ENCODE measurements around the gene ADIPOR2.
A peak's percentile ranks its signal among the peaks of the same experiment; 100 is the strongest.

The ADIPOR2 gene

DNA sequence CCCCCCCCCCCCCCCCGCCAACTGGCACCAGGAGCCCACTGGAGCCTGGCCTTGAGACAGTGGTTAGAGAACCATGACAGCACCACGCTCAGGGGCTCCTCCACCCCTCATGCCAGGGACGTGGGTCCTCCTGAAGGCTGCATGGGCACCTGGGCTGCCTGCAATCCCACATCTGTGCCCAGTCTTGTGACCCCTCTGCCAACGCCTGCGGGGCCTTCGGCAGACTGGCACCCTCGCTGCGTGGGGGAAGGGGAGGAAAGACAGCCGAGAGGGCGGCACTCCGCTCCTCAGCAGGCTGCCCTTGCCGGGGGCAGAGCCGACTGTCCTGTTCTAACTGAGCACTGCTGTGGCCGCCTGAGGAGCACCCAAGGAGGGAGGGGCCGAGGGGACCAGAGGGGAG, 135.5 kb downstream of the ADIPOR2 start:
- no peak for FAIRE-seq

DNA sequence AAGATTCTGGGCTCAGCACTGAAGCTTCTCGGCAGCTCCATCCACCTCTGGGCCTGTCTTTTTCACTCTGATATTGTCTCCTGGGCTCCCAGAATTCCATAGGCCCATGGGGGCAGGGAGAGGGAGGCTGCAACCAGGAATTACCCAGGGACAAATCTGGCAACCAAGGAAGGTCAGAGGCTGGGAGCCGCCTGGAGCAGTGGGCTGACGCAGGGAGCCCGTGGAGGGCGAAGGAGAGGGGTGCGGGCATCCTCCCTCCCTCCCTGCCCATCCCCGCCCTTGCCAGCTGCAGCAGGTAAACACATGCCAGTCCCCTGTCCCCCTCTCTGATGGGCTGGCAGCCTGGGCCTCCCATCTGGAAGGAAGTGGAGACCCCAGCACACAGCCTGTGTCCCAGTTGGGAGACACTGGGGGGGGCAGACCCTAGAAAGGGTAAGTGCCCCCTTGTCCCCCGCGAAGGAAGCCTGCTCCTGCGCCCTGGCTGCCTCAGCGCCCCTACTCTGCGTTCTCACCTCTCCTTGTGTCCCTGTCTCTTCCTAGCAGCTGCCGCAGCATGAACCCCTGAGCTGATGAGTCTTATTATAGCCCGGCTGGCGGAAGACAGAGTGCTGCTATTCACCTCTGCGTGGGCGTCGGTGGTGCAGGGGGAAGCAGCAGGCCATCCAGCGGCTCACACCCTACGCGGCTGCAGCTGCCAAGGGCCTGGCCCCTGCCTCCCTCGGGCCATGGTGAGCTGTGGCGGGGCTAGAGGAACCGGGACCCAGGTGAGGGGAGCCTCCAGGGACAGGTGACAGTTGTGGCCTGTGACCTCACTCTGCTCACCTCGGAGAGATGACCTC, 136.2 kb downstream of the ADIPOR2 start:
- DNase-seq (ENCODE audit: insufficient read length, low spot score) (no peak), FAIRE-seq (no peak)

More for the DNA sequence above, 135.5 kb downstream of the ADIPOR2 start:
- DNase-seq (ENCODE audit: insufficient read length, low spot score), result no peak

DNA sequence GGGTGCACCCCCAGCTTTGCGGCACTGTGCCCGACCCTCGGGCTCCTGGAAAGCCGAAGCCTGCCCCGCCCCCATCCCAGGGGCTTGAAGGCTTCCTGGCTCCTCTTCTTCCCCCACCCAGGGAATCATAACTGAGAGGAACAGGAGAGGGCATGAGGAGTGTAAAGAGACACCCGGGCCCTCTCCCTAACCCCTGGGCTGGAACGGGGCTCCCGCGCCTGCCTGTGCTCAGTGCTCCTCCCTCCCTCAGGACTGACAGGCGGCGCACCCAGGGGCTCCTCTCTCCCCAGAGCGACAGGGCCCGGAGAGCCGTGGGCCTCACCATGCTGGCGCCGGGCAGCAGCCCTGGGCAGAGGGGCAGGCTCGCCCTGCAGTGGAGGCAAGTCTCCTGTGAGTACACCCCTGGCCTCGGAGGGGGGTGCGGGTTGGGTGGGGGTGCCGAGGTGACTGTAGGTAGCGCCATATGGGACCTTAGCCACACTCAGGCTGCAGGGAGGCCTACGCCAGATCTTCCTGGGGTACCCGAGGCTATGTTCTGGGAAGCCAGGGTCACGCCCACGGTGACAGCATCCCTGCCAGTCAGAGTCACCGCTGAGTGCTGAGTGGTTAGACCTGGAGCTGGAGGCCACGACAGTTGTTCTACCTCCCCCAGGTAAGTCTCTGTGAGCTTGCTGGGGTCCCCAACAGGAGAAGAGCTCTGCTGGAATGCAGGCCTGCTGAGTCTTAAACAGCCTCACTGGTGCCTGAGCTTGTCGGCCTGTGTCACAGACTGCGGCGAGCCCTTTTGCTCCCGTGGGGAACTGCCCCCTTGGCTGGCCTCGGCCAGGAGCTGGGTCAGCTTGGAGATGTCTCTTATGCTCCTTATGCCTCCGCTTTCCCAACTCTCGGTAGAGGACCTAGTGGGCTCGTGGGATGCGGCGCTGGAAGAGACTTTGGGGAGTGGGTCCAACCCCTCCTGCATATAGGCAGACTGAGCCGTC, 137.2 kb downstream of the ADIPOR2 start:
- FAIRE-seq (no peak), DNase-seq (ENCODE audit: insufficient read length, low spot score) (no peak)

DNA sequence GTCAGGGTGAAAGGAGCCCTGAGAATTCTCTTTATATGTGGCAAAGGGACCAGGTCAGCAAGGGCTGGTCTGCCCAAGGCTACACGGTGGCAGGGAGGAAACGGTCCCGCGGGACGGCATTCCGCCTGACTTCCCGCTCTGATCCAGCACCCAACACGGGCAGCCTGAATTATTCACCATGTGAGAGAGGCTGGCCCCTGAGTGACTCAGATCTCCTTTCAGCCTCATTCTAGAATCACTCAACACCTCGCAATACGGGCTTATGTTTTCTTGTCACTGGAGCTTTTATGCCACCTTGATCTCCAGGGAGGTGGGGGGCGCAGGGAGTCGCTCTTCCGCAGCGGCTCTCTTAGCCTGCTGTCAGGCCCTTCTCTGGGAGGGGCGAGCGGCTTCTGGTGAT, 138.0 kb downstream of the ADIPOR2 start:
- DNase-seq (ENCODE audit: insufficient read length, low spot score) (no peak), FAIRE-seq (no peak)

DNA sequence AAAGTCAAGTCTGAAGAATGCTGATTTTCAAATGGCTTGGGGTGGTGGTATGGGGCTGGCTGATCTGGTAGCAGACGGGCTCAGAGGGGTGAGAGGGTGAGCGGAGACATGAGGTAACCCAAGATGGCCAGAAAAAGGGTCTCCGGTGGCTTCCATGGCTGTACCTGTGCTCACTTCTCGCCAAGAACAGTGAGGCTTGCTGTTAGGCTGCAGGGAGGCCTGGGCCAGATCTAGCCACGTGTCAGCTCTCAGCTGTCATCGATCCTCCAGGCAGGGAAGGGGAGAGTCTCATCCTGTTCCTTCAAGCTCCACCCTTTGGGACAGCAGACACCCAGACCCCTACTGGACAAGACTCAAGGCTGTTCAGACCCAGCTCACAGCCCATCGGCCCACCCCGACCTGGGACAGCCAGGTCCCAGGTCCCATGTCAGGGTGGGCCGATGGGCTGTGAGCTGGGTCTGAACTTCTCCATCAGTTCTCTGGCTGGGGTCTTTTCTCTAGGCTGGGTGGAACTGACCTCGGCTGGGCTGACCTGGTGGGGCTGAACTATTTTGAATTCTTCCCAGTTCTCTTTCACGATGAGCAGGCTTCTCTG, 138.5 kb downstream of the ADIPOR2 start:
- FAIRE-seq (no peak), DNase-seq (ENCODE audit: insufficient read length, low spot score) (no peak)

DNA sequence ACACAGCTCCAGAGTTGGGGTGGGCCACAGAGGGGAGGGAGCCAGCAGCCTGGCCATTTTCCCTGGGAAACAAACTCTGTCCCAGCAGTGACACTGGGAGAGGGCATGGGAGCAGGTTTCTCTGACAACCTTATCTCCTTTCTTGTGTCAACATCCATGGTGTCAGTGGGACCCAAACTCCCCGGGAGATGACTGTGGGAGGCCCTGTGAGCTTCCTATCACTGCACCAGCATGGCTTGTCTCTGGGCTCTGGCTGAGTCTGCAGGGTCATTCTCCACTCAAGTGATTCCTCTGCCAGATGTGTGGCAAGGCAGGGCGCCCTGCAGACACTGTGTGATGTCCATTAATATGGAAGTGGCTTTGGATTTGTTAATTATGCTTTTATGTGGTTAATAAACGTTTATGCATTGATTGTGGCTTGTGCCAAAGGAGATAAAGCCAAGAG, 139.6 kb downstream of the ADIPOR2 start:
- no peak for DNase-seq (ENCODE audit: insufficient read length, low spot score)
- no peak for FAIRE-seq

DNA sequence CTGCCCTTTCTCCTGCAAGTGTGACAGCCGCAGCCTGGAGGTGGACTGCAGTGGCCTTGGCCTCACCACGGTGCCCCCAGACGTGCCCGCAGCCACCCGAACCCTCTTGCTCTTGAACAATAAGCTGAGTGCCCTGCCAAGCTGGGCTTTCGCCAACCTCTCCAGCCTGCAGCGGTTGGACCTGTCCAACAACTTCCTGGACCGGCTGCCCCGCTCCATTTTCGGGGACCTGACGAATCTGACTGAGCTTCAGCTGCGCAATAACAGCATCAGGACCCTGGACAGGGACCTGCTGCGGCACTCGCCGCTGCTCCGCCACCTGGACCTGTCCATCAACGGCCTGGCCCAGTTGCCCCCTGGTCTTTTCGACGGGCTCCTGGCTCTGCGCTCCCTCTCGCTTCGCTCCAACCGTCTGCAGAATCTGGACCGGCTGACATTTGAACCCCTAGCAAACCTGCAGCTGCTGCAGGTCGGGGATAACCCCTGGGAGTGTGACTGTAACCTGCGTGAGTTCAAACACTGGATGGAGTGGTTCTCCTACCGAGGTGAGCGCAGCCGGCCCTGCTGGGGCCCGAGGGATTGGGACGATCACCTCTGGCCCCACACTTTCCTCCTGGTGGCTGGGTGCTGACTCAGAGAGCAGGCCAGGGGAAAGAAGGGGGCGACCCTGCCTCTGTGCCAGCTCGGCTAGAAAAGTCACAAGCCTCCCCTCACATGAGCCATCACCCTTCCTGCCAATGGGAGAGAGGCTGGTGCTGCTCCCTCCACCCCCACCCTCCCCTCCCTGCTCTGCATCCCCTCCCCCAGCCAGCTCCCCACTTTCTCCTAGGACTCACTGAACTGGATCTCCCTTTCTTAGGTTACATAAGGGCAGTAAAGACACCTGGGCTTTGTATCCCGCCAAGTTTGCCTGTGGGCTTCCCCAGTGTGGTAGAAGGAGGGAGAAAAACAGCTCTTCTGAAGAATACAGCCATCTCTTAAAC, 140.4 kb downstream of the ADIPOR2 start:
- FAIRE-seq, result no peak
- peak; percentile 38 for DNase-seq (ENCODE audit: insufficient read length, low spot score)

DNA sequence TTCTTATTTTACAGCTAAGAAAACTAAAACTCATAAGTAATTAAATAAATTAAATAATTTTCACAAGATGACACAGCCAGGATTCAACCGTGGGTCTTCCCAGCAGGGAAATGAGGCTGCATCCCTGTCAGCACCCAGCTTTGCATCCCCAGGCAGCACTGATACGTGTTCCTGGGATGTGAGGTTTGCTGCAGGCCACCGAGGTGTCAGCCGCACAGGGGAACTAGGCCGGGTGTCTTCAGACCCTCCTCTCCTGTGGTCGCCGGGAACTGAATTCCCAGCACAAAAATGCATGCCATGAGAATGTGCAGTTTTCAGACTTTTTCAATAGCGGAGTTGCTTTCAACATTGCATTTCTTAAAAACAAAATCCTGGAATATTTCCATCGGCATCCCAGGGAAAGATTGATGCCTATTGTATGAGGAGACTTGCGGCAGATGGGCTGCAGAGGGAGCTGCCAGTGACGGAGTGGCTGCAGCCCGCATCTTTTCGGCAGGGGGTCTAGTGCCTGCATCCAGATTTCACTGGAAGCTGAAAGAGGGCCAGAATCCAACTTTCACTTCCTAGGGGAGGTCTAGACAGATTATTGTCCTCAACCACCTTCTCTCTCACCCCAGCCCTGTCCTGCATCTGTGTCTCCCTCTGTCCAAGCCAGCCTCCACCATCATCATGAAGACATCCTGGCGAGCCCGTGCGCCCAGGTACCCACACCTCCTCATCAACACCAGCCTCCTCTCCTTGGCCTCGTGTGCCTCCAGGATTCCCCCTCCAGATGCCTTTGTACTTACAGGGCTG, 142.1 kb downstream of the ADIPOR2 start:
- DNase-seq (ENCODE audit: insufficient read length, low spot score) (no peak), FAIRE-seq (no peak)

DNA sequence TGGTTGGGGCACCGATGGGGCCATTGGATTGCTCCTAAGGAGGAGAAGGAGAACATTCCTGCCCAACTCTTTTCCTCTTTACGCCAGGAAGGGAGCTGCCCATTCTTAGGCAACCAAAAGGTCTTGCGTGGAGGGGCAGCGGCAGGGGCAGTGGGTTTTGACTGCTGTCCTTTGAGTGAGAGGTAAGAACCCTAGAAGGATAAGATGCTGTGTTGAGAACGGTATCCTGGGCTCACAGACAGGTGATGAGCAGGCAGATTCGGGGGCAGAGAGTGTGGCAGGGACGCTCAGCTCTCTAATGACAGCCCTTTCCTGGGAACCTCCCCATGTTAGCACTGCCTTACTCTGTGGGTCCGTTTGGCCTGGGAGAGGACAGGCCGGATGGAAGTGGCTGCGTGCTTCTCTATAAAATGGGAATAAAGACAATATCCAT, 142.7 kb downstream of the ADIPOR2 start:
- no peak for DNase-seq (ENCODE audit: insufficient read length, low spot score)
- FAIRE-seq, result no peak

DNA sequence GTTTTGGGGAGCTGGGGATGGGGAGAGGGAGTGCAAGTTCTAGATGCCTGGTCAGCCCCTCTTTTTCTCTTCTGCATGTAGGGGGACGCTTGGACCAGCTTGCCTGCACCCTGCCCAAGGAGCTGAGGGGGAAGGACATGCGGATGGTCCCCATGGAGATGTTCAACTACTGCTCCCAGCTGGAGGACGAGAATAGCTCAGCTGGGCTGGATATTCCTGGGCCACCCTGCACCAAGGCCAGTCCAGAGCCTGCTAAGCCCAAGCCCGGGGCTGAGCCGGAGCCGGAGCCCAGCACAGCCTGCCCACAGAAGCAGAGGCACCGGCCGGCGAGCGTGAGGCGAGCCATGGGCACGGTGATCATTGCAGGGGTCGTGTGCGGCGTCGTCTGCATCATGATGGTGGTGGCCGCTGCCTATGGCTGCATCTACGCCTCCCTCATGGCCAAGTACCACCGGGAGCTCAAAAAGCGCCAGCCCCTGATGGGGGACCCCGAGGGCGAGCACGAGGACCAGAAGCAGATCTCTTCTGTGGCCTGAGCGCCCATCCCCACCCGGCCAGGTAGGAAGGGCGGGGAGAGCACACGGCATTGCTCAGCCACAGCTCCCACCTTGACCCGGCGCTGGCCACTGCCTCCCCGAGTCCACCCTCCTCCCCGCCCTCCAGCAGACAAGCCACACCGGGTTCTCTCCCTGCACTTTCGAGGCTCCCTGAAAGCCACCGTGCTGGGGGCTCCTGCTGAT, 143.5 kb downstream of the ADIPOR2 start:
- FAIRE-seq, result no peak
- DNase-seq (ENCODE audit: insufficient read length, low spot score), result no peak

DNA sequence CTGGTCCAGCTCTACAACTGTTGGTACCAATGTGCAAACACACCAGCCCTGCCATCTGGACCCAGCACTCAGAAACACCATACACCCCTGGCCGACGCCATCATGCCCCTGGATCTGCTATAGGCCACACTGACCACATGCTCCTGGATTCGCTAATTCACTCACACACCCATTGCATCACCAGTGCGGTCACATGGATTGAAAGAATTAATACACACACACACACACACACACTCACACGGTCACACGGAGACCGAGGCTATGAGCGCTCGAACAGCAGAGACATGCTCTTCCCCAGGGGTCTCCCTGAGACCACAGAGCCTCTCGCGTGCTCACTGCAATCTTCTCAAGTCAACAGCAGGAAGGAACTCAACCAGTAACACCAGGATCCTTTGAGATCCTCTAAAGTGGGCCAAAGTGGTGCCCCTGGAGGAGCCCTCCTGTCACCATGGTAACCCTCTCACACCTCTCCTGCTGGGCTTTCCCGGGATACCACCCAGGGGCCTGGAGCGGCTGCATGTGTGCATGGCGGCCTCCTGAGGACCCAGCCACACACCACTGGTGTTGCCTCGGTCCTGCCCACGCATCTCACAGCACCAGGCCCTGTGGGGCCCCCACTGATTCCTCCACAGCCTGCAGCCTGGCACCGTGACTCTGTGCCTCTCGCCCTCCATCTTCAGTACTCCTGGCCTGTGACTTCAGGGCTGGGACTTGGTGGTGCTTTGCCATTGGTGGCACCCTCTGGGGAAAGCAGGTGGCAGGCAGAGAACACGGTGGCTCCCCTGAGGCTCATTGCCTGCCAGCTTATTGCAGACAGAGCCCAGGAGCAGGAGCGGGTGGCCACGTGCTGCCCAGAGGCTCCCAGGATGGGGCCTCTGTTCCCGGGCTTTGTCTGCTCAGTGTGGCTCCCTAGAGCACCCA, 144.6 kb downstream of the ADIPOR2 start:
- no peak for FAIRE-seq
- DNase-seq (ENCODE audit: insufficient read length, low spot score), result no peak

DNA sequence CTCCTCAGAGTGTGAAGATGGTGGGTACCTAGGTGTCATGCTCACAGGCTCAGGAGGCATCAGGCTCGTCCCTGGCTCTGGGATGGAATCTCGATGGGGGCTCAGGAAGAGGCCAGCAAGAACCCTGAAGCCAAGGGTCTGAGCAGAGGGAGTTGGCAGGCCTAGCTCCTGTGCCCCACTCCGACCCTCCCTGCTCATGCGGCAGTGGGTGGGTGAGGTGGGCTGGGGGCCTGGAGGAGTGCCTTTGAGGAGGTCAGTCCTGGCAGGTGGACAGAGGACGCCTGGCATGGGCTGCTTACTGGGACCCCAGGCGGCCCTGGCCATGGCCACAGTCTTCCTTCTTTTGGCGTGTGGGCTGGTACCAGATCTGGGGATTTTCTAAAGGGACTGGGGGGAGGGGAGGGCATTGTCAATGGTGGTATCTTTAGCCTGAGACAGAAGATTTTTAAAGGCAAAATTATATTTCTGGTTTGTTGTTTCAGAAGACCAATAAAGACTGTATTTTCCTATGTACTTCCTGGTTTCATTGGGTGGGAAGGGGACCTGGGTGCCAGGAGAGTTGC, 145.5 kb downstream of the ADIPOR2 start:
- DNase-seq (ENCODE audit: insufficient read length, low spot score) (no peak), FAIRE-seq (no peak)

DNA sequence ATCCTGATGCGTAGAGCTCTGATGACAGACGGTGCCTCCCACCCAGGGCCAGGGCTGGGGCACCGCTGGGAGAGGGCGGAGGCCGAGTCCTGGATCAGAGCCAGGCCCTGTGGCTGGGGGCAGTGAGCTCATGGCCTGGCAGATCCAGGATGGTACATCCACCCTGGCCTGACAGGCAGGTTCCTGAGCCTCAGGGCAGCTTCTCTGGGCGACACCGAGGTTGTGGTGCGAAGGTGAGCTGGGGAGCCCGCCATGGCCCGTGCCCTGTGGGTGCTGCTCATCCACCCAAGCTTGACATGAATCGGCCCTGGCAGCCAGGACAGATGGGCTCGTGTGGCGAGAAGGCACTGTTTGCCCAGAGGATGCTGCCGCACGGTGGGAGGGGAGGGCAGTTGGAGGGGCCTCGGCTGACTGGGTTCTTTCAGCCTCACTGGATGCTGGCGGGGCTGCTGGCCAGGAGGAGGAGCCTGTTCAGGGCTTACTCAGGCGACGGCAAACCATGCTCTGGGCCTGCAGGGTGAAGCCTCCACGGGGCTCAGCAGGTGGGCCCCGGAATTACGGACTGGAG, 146.1 kb downstream of the ADIPOR2 start:
- FAIRE-seq, result no peak

DNA sequence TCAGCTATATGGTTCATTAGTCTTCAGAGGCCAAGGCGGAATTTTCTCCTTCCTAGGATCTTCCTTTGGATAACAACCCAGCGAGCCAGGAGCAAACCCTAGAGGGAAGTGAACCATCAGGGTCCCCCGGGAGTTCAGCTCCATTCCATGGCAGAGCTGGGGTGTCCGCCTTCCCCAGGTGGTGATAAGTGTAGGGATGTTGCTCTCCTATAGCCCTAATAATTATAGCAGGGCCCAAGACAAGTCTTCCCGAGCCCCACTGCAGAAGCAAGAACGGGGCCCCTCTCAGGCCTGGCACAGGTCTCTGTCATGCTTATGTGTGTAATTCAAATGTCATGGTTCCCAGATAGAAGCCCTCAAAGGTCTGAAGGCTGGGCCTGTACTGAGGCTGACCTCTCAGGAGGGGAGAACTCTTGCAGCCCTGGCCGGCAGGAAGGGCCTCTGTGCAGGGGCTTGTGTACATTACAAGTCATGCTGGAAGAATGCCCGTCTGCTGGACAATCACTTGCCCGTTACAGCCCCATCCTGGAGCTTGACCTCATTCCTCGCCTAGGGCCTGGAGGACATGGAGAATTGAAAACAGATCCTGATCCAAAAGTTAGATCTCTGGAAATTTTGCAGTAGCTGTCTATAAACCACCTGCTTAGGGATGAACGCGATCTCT, 146.8 kb downstream of the ADIPOR2 start:
- FAIRE-seq (no peak), DNase-seq (ENCODE audit: insufficient read length, low spot score) (no peak)

More for the DNA sequence above, 146.1 kb downstream of the ADIPOR2 start:
- no peak for DNase-seq (ENCODE audit: insufficient read length, low spot score)

Data from GM19239 (cell line).